Measurements from ENCODE around the gene KIR3DL1. TPM values are rescaled to one million over a fixed set of nuclear protein-coding genes. Genes with fewer than 3 reads are reported as not detected.
"Not testable (repeated sequence)": the region's sequence is repeated elsewhere in the genome, so short reads cannot be mapped to it uniquely, and the experiment has no call there.

KIR3DL1 gene
- total RNA-seq (not detected in 2 replicates), polyA plus RNA-seq (not detected in 2 replicates)

DNA sequence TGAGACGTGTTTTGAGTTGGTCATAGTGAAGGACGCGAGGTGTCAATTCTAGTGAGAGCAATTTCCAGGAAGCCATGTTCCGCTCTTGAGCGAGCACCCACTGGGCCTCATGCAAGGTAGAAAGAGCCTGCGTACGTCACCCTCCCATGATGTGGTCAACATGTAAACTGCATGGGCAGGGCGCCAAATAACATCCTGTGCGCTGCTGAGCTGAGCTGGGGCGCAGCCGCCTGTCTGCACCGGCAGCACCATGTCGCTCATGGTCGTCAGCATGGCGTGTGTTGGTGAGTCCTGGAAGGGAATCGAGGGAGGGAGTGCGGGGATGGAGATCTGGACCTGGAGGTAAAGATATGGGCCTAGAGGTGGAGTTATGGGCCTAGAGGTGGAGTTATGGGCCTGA, at the start of gene KIR3DL1:
Gene KIR3DL1 (plus strand): TSS at position 218 of the 400 bp plus-strand sequence.
- H3K9me3 ChIP-seq (ENCODE audit: low read depth); H3K4me1 ChIP-seq (ENCODE audit: insufficient read depth); H3K79me2 ChIP-seq; DNase-seq (ENCODE audit: low spot score); H3K4me3 ChIP-seq; H3K9me2 ChIP-seq (replicated peaks; ENCODE audit: insufficient read depth); H3K36me3 ChIP-seq (replicated peaks; ENCODE audit: insufficient read depth, low read depth); H3K27ac ChIP-seq; H3K4me2 ChIP-seq; H3K27me3 ChIP-seq; H4K20me1 ChIP-seq (ENCODE audit: insufficient read depth, poor library complexity, severe bottlenecking); H2AFZ ChIP-seq: not testable (repeated sequence)
- 83% methylated on average over 17 of the region's 17 CpGs for WGBS (ENCODE audit: low lambda C conversion rate, missing lambda C conversion rate)

DNA sequence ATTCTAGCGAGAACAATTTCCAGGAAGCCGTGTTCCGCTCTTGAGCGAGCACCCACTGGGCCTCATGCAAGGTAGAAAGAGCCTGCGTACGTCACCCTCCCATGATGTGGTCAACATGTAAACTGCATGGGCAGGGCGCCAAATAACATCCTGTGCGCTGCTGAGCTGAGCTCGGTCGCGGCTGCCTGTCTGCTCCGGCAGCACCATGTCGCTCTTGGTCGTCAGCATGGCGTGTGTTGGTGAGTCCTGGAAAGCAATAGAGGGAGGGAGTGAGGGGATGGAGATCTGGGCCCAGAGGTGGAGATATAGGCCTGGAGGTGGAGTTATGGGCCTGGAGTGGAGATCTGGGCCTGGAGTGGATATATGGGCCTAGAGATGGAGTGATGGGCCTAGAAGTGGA, 46.6 kb upstream of the KIR3DL1 start, which contains the start of gene KIR2DL1:
Gene KIR2DL1 (plus strand): TSS at position 148 of the 400 bp plus-strand sequence. CDS start 58 bp downstream, at position 206.
- H4K20me1 ChIP-seq (ENCODE audit: insufficient read depth, poor library complexity, severe bottlenecking); H3K9me2 ChIP-seq (replicated peaks; ENCODE audit: insufficient read depth); H2AFZ ChIP-seq; H3K79me2 ChIP-seq; H3K27me3 ChIP-seq; H3K4me3 ChIP-seq; H3K4me2 ChIP-seq; H3K36me3 ChIP-seq (replicated peaks; ENCODE audit: insufficient read depth, low read depth); H3K9me3 ChIP-seq (ENCODE audit: low read depth); H3K4me1 ChIP-seq (ENCODE audit: insufficient read depth); DNase-seq (ENCODE audit: low spot score); H3K27ac ChIP-seq: not testable (repeated sequence)
- 90% methylated on average over 15 of the region's 15 CpGs for WGBS (ENCODE audit: low lambda C conversion rate, missing lambda C conversion rate)

DNA sequence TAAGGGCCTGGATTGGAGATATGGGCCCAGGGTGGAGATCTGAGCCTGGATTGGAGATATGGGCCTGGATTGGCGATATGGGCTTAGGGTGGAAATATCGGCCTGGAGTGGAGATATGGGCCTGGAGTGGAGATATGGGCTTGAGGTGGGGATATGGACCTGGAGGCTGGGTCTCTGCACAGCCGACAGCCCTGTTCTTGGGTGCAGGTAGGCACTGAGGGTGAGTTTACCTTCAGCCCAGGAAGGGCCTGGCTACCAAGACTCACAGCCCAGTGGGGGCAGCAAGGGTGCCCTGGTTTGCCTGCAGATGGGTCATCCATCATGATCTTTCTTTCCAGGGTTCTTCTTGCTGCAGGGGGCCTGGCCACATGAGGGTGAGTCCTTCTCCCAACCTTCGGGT, 45.8 kb upstream of the KIR3DL1 start:
- not testable (repeated sequence) for H3K9me2 ChIP-seq (replicated peaks; ENCODE audit: insufficient read depth); H3K27me3 ChIP-seq; H3K4me2 ChIP-seq; H4K20me1 ChIP-seq (ENCODE audit: insufficient read depth, poor library complexity, severe bottlenecking); H3K27ac ChIP-seq; H3K36me3 ChIP-seq (replicated peaks; ENCODE audit: insufficient read depth, low read depth); H3K4me3 ChIP-seq; H3K79me2 ChIP-seq; H3K4me1 ChIP-seq (ENCODE audit: insufficient read depth); H3K9me3 ChIP-seq (ENCODE audit: low read depth); DNase-seq (ENCODE audit: low spot score); H2AFZ ChIP-seq
- 75% methylated on average over 4 of the region's 4 CpGs for WGBS (ENCODE audit: low lambda C conversion rate, missing lambda C conversion rate)

DNA sequence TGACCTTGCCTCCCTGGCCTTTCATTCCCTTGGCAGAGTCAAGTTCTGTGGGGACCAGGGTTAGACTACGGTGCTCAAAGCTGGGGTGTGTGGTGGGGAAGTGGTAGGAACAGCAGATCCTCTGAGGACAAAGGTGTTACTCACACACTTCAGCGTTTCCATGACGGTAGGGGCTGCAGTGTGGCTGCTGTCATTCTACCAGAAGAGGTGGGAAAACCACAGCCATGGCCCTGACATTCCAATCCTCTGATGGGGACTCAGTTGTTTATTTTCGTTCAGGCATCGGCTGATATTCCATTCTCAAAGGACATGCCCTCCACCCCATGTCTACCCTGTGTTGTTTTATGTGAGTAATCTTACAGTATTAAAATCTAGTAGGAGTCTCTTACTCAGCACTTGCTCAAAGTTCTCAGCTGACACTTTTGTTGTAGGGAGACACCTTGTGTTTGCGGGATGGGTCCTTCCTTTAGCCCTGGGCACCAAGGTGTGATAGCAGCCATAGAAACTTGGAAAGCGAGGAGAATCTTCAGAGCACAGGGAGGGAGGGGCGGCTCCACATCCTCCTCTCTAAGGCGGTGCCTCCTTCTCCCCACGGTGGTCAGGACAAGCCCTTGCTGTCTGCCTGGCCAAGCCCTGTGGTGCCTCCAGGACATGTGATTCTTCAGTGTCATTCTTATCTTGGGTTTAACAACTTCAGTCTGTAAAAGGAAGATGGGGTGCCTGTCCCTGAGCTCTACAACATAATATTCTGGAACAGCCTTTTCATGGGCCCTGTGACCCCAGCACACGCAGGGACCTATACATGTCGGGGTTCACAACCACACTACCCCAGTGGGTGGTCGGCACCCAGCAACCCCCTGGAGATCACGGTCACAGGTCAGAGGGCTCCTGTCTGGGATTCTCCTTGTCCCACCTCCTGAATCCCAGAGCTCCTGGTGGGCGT, 45.0 kb upstream of the KIR3DL1 start:
- 67% methylated on average over 14 of the region's 15 CpGs for WGBS (ENCODE audit: low lambda C conversion rate, missing lambda C conversion rate)
- H3K4me2 ChIP-seq; H3K27ac ChIP-seq; H3K36me3 ChIP-seq (replicated peaks; ENCODE audit: insufficient read depth, low read depth); H3K4me3 ChIP-seq; H3K9me3 ChIP-seq (ENCODE audit: low read depth); H2AFZ ChIP-seq; DNase-seq (ENCODE audit: low spot score); H3K4me1 ChIP-seq (ENCODE audit: insufficient read depth); H4K20me1 ChIP-seq (ENCODE audit: insufficient read depth, poor library complexity, severe bottlenecking); H3K27me3 ChIP-seq; H3K9me2 ChIP-seq (replicated peaks; ENCODE audit: insufficient read depth); H3K79me2 ChIP-seq: not testable (repeated sequence)

DNA sequence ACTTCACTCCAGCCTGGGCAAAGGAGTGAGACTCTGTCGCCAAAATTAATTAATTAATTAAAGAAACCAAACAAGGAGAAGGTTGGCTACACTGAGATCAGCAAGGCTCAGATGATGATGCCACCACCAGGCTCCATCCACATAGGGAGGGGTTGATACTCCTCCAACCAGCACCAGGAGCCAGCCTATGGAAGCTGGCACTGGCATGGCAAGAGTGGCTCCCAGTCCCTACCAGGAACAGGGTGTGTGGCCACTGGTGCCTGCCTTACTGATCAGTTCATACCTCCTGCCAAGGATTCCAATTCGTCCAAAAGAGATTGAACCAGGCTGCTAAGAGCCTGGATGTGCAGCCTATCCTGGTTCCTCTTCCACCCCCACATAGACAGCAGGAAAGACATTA, 43.6 kb upstream of the KIR3DL1 start:
- not testable (repeated sequence) for H3K27ac ChIP-seq; H3K79me2 ChIP-seq; H3K36me3 ChIP-seq (replicated peaks; ENCODE audit: insufficient read depth, low read depth); H3K9me3 ChIP-seq (ENCODE audit: low read depth); DNase-seq (ENCODE audit: low spot score); H3K27me3 ChIP-seq; H3K4me3 ChIP-seq; H3K9me2 ChIP-seq (replicated peaks; ENCODE audit: insufficient read depth); H4K20me1 ChIP-seq (ENCODE audit: insufficient read depth, poor library complexity, severe bottlenecking); H3K4me2 ChIP-seq; H2AFZ ChIP-seq; H3K4me1 ChIP-seq (ENCODE audit: insufficient read depth)
- WGBS (ENCODE audit: low lambda C conversion rate, missing lambda C conversion rate), result 19% methylated on average over 2 of the region's 2 CpGs

DNA sequence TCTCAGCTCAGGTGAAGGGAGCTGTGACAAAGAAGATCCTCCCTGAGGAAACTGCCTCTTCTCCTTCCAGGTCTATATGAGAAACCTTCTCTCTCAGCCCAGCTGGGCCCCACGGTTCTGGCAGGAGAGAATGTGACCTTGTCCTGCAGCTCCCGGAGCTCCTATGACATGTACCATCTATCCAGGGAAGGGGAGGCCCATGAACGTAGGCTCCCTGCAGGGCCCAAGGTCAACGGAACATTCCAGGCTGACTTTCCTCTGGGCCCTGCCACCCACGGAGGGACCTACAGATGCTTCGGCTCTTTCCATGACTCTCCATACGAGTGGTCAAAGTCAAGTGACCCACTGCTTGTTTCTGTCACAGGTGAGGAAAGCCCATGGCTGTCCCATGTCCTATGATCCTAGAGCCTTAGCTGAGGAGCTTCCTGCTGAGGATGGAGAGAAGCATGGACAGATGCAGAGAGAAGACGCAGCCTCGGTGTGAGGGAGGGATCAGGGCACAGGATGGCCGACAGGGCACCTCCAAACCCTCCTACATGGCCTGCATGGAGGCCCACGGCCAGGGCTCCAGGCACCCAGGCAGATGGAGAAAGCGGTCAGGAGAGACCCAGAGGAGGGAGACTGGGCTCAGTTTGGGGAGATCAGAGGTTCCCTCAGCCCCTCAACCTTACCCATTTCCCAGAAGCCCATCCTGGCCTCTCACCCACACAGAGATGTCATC, 41.0 kb upstream of the KIR3DL1 start:
- not testable (repeated sequence) for DNase-seq (ENCODE audit: low spot score); H3K4me3 ChIP-seq; H4K20me1 ChIP-seq (ENCODE audit: insufficient read depth, poor library complexity, severe bottlenecking)

DNA sequence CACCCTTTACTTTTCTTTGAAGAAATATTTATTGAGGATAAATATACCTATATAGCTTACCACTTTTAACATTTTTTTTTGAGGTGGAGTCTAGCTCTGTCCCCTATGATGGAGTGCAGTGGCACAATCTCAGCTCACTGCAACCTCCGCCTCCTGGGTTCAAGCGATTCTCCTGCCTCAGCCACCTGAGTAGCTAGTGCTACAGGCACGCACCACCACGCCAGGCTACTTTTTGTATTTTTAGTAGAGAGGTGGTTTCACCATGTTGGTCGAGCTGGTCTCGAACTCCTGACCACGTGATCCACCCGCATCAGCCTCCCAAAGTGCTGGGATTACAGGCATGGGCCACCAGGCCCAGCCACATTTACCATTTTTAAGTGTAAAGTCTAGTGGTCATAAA, 40.4 kb upstream of the KIR3DL1 start:
- H3K36me3 ChIP-seq (replicated peaks; ENCODE audit: insufficient read depth, low read depth); H3K27me3 ChIP-seq; H3K4me1 ChIP-seq (ENCODE audit: insufficient read depth); H3K4me3 ChIP-seq; H3K9me3 ChIP-seq (ENCODE audit: low read depth); H3K27ac ChIP-seq; H3K9me2 ChIP-seq (replicated peaks; ENCODE audit: insufficient read depth); H3K4me2 ChIP-seq; H4K20me1 ChIP-seq (ENCODE audit: insufficient read depth, poor library complexity, severe bottlenecking); H3K79me2 ChIP-seq; H2AFZ ChIP-seq; DNase-seq (ENCODE audit: low spot score): not testable (repeated sequence)
- WGBS (ENCODE audit: low lambda C conversion rate, missing lambda C conversion rate), result 57% methylated on average over 8 of the region's 8 CpGs

More for the DNA sequence above, 41.0 kb upstream of the KIR3DL1 start:
- H3K4me1 ChIP-seq (ENCODE audit: insufficient read depth); H3K36me3 ChIP-seq (replicated peaks; ENCODE audit: insufficient read depth, low read depth); H3K9me2 ChIP-seq (replicated peaks; ENCODE audit: insufficient read depth); H3K27me3 ChIP-seq; H3K27ac ChIP-seq; H3K9me3 ChIP-seq (ENCODE audit: low read depth); H2AFZ ChIP-seq; H3K4me2 ChIP-seq; H3K79me2 ChIP-seq: not testable (repeated sequence)
- WGBS (ENCODE audit: low lambda C conversion rate, missing lambda C conversion rate), result 66% methylated on average over 12 of the region's 12 CpGs

DNA sequence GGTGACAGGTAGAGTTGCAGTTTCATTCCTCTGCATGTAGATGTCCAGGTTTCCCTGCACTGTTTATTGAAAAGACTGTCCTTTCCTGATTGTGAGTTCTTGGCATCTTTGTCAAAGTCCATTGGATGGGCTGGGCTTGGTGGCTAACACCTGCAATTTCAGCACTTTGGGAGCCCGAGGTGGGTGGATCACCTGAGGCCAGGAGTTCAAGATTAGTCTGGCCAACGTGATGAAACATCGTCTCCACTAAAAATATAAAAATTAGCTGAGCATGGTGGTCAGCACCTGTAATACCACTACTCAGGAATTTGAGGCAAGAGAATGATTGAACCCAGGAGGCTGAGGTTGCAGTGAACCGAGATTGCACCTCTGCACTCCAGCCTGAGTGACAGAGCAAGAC, 38.4 kb upstream of the KIR3DL1 start:
- H3K36me3 ChIP-seq (replicated peaks; ENCODE audit: insufficient read depth, low read depth); H3K4me3 ChIP-seq; H3K9me3 ChIP-seq (ENCODE audit: low read depth); H3K27ac ChIP-seq; H3K9me2 ChIP-seq (replicated peaks; ENCODE audit: insufficient read depth); H3K4me1 ChIP-seq (ENCODE audit: insufficient read depth); H3K27me3 ChIP-seq; DNase-seq (ENCODE audit: low spot score); H3K79me2 ChIP-seq; H3K4me2 ChIP-seq; H2AFZ ChIP-seq; H4K20me1 ChIP-seq (ENCODE audit: insufficient read depth, poor library complexity, severe bottlenecking): not testable (repeated sequence)
- WGBS (ENCODE audit: low lambda C conversion rate, missing lambda C conversion rate), result 49% methylated on average over 4 of the region's 4 CpGs
